NCI-H446 treated with DMSO at 0.1 percent for 48 hours (cell line): ENCODE results near the gene MS4A8.

Experiments used
- DNase-seq: peaks from one replicate; lab custom pipeline; 2025; lab: John Stamatoyannopoulos, UW

Gene MS4A8

DNA sequence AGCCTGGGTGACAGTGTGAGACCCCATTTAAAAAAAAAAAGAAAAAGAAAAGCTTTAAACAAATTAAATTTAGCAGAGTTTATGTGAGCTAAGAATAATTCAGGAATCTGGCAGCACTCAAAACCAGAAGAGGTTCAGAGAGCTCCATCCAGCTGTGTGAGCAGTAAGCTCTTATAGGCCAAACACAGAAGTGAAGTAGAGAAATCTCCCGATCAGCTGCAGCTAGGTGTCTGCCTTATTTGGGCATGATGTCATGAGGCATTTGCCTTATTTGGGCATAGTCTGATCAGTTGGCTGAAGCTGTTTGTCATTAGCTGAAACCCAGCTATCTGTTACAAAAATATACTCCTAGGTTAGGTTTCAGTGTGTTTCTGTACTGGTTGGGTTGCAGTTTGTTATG, 65.5 kb downstream of the MS4A8 start:
- DNase-seq: no peak

DNA sequence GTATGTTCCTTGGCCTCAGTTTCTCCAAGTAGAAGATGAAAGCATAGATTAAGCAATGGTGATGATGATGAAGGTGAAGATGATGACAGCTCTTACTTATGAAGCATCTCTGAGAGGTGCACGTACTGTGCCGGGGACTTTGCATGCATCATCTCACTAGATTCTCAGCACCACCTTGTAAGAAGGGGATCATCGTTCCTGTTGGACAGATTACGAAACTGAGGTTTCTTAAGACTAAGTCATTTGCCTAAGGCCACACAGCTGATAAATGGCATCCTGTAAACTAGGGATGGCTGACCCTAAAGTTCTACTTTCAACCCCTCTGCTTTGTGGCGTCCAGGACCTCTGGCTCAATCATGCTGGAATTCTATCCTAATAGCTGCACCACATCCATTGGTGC, 65.9 kb downstream of the MS4A8 start:
- no peak for DNase-seq
